Astrocyte of the cerebellum (primary cell): Measurements from ENCODE around the gene MAP7D2.
"Not testable (repeated sequence)": the region's sequence is repeated elsewhere in the genome, so short reads cannot be mapped to it uniquely, and the experiment has no call there.

Source experiments
- DNase-seq: peaks from one replicate; pipeline ENCODE4 v3.0.0-alpha.2; 2011; ENCODE audit warnings: low read depth
- H3K4me3 ChIP-seq: 2 replicates; pipeline ENCODE4 v1.5.1; 2011; ENCODE audit warnings: mild to moderate bottlenecking, low read depth, low read length, moderate library complexity
- in situ Hi-C: cut with HindIII; loops from 2 replicates; pipeline ENCODE4 v1.10.0; 2017; ENCODE audit warnings: low sequenced_read_pairs
- TF ChIP-seq, protein P1 (sequence below): IDR thresholded peaks from 2 replicates; pipeline ENCODE4 v1.5.1; 2012; ENCODE audit warnings: low read length, low read depth, moderate library complexity, mild to moderate bottlenecking; ENCODE audit errors: missing control alignments

Gene MAP7D2

DNA sequence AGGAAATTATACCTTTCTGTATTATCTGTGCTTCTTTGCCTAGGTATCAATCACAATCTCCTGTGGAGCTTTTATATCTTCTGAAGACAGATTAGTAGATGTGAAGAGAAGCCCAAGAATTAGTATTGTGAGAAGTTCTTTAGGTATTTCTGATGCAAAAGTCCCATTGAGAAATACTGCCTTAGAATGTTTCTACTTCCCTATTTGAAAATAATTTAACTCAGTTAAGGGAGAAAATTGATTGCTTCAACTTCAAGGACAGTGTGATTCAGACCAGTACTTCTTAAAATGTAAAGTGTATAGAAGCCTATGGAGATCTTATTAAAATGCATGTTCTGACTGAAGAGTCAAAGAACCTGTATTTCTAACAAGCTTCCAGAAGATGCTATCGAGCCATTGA is 16.0 kb upstream of the MAP7D2 start:
- H3K4me3 ChIP-seq, result no peak overlapping the region
- DNase-seq, result no peak
- in situ Hi-C loops, result no loop called here
- TF ChIP-seq, protein P1, sequence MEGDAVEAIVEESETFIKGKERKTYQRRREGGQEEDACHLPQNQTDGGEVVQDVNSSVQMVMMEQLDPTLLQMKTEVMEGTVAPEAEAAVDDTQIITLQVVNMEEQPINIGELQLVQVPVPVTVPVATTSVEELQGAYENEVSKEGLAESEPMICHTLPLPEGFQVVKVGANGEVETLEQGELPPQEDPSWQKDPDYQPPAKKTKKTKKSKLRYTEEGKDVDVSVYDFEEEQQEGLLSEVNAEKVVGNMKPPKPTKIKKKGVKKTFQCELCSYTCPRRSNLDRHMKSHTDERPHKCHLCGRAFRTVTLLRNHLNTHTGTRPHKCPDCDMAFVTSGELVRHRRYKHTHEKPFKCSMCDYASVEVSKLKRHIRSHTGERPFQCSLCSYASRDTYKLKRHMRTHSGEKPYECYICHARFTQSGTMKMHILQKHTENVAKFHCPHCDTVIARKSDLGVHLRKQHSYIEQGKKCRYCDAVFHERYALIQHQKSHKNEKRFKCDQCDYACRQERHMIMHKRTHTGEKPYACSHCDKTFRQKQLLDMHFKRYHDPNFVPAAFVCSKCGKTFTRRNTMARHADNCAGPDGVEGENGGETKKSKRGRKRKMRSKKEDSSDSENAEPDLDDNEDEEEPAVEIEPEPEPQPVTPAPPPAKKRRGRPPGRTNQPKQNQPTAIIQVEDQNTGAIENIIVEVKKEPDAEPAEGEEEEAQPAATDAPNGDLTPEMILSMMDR, result no peak

GRCh38 chrX:20130357-20130756 is 13.7 kb upstream of the MAP7D2 start:
- no peak for DNase-seq
- TF ChIP-seq, protein P1, result no peak

GRCh38 chrX:20129547-20129946 is 12.8 kb upstream of the MAP7D2 start:
- H3K4me3 ChIP-seq, result no peak overlapping the region
- no peak for DNase-seq
- TF ChIP-seq, protein P1, result no peak
- in situ Hi-C loops, result no loop called here

More at GRCh38 chrX:20130357-20130756, 13.7 kb upstream of the MAP7D2 start:
- H3K4me3 ChIP-seq, result no peak overlapping the region
- in situ Hi-C loops, result no loop called here

DNA sequence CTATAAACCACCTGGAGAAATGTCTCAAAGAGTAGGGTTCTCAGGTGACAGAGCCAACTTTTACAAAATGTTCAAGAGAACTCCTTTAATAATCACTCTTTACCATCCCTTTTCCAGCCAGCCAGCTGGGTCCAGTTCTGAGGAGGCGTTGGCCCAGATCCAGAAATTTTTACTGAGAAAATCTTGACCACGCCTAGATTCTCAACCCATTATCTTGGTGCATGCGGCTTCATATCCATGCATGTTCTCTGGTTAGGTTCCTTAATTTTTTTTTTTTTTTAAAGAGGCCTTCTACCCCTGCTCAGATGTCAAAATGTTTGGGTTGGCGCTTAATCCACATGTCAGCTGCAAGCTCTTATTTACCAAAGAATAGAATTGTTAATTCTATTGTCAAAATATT is 12.0 kb upstream of the MAP7D2 start:
- TF ChIP-seq, protein P1, result no peak
- in situ Hi-C loops, result no loop called here
- no peak for DNase-seq
- no peak overlapping the region for H3K4me3 ChIP-seq

- TF ChIP-seq, protein P1, result peak; percentile 7
- H3K4me3 ChIP-seq, DNase-seq, in situ Hi-C loops: not testable (repeated sequence)
Measured at GRCh38 chrX:20127440-20127839, 10.7 kb upstream of the MAP7D2 start.

GRCh38 chrX:20126833-20127232 is 10.1 kb upstream of the MAP7D2 start:
- DNase-seq, H3K4me3 ChIP-seq, in situ Hi-C loops: not testable (repeated sequence)

DNA sequence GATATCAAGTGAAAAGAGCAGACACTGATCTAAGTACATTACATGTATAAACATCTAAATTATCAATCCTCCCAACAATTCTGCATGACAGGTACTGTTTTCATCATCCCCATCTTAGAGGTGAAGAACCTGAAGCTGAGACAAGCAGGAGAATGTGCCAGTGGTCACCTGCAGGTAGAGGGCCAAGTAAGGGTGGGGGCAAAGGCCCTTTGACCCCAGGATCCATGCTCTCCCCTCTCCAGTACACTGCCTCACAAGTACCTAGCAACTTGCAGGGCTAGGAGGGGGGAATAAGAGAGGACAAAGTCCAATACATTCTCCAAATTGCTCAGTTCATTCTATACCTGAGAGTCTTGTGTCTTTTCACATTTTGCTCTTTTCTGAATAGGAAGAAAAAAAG is 8.3 kb upstream of the MAP7D2 start:
- H3K4me3 ChIP-seq, result no peak overlapping the region
- TF ChIP-seq, protein P1, result no peak
- in situ Hi-C loops, result no loop called here
- no peak for DNase-seq
